Left ventricle myocardium inferior (tissue), 1 donor: Measurements from ENCODE around the gene NEU3. TPM values are rescaled to one million over a fixed set of nuclear protein-coding genes. Genes with fewer than 3 reads are reported as not detected.

ENCODE experiments used
- DNase-seq: peaks from one replicate; pipeline ENCODE4 v3.0.0-alpha.2; 2020
- H3K27ac ChIP-seq: fragments of 200-600 bp; replicated peaks from 2 replicates; pipeline ENCODE4 v1.8.0; 2021
- H3K27me3 ChIP-seq: fragments of 200-600 bp; 2 replicates; pipeline ENCODE4 v1.8.0; 2021; ENCODE audit warnings: low read depth
- H3K36me3 ChIP-seq: fragments of 200-600 bp; 2 replicates; pipeline ENCODE4 v1.8.0; 2021
- H3K4me1 ChIP-seq: fragments of 200-600 bp; 2 replicates; pipeline ENCODE4 v1.8.0; 2021
- H3K4me3 ChIP-seq: fragments of 200-600 bp; 2 replicates; pipeline ENCODE4 v1.8.0; 2021; ENCODE audit warnings: mild to moderate bottlenecking, moderate library complexity
- H3K9me3 ChIP-seq: fragments of 200-600 bp; replicated peaks from 2 replicates; pipeline ENCODE4 v1.8.0; 2021
- CTCF ChIP-seq: fragments of 200-600 bp; IDR thresholded peaks from 2 replicates; pipeline ENCODE4 v1.8.0; 2021; ENCODE audit warnings: antibody characterized with exemption, mild to moderate bottlenecking, borderline replicate concordance
- intact Hi-C: fragments of 100-400 bp; cut with micrococcal nuclease; formaldehyde crosslinking; loops from one replicate; pipeline ENCODE4 v1.11.0; 2022
- long read RNA-seq: library from polyadenylated mRNA; unstranded; transcript quantifications from one replicate; pipeline ENCODE4 v2.0.0, GENCODE V29; 2021
- total RNA-seq: library from RNA; stranded (reverse); fragmentation: NEBNext Ultra II Directional; extraction: Animal tissue kit (Norgen Biotek cat#: 25700); gene quantifications from one replicate; pipeline ENCODE4 v1.2.1, GENCODE V29; 2021
- donor health status: DM: no; HTN: yes; CAD: no; lungs with severe emphysema.

NEU3 gene
- 9.9 TPM for total RNA-seq
- long read RNA-seq, full-length matches to known transcripts: 8 of 14 reads
- long read RNA-seq, partial matches to known transcripts: 3 of 14 reads
- long read RNA-seq, other reads (novel, unspliced or antisense): 3 of 14 reads

- no peaks in the 10 kb centered on the region for H3K27me3 ChIP-seq
- H3K36me3 ChIP-seq: no peaks in the 10 kb centered on the region
- intact Hi-C loops: no loop called here
- no peaks in the 10 kb centered on the region for H3K9me3 ChIP-seq
- peak within 1 kb of the TSS; percentile 73 for H3K4me3 ChIP-seq
- peaks cover 19% of the 10 kb centered on the region for H3K4me1 ChIP-seq
- peak within 1 kb of the TSS; percentile 67 for H3K27ac ChIP-seq
- DNase-seq: peak; percentile 82
- no peak for TF ChIP-seq CTCF
Measured at GRCh38 chr11:74988541-74989259, at the start of gene NEU3. NEU3 (plus strand) TSS chr11:74988933; CDS start chr11:74989061, 128 bp downstream.

GRCh38 chr11:74941492-74941891 lies 47.2 kb upstream of the NEU3 start:
- Histone ChIP-seq H3K4me3 (no peak overlapping the region), H3K4me1 (peaks cover 4% of the 10 kb centered on the region), H3K36me3 (peaks cover 36% of the 10 kb centered on the region), H3K27me3 (no peaks in the 10 kb centered on the region), H3K27ac (no peak overlapping the region), H3K9me3 (no peaks in the 10 kb centered on the region)
- TF ChIP-seq CTCF: no peak
- intact Hi-C loops: no loop called here
- no peak for DNase-seq

GRCh38 chr11:74942073-74942759 lies 46.5 kb upstream of the NEU3 start:
- H3K36me3 ChIP-seq: peaks cover 30% of the 10 kb centered on the region
- no peak for DNase-seq
- peaks cover under 1% of the 10 kb centered on the region for H3K4me1 ChIP-seq
- no peak overlapping the region for H3K4me3 ChIP-seq
- no peak for TF ChIP-seq CTCF
- H3K27ac ChIP-seq: no peak overlapping the region
- intact Hi-C loops: no loop called here
- H3K27me3 ChIP-seq: no peaks in the 10 kb centered on the region
- H3K9me3 ChIP-seq: no peaks in the 10 kb centered on the region

- H3K4me3 ChIP-seq: peak overlapping the region; percentile 85
- peak overlapping the region; percentile 83 for H3K27ac ChIP-seq
- DNase-seq: no peak
- intact Hi-C loops: no loop called here
- no peaks in the 10 kb centered on the region for H3K27me3 ChIP-seq
- no peaks in the 10 kb centered on the region for H3K9me3 ChIP-seq
- H3K36me3 ChIP-seq: peaks cover 18% of the 10 kb centered on the region
- TF ChIP-seq CTCF: no peak
- H3K4me1 ChIP-seq: peaks cover 57% of the 10 kb centered on the region
Measured at GRCh38 chr11:74948546-74948897, 40.2 kb upstream of the NEU3 start.

- Histone ChIP-seq H3K27ac (peak within 1 kb of the TSS; percentile 83), H3K4me1 (peaks cover 57% of the 10 kb centered on the region), H3K9me3 (no peaks in the 10 kb centered on the region), H3K4me3 (peak within 1 kb of the TSS; percentile 85), H3K36me3 (peaks cover 16% of the 10 kb centered on the region), H3K27me3 (no peaks in the 10 kb centered on the region)
- DNase-seq: peak; percentile 99
- no peak for TF ChIP-seq CTCF
- intact Hi-C loops: no loop called here
Measured at GRCh38 chr11:74948898-74949752, 39.6 kb upstream of the NEU3 start, which contains the start of the genes SPCS2 and XRRA1. SPCS2 (plus strand) TSS chr11:74949266; CDS start chr11:74949286, 20 bp downstream. XRRA1 (minus strand) TSS chr11:74949091; CDS start chr11:74940878, 8,213 bp downstream.
